NCI-H748 treated with DMSO at 0.1 percent for 48 hours (cell line): ENCODE data around the gene UBAP1L.
"Not testable (repeated sequence)": the region's sequence is repeated elsewhere in the genome, so short reads cannot be mapped to it uniquely, and the experiment has no call there.

Experiments used
- DNase-seq: peaks from one replicate; lab custom pipeline; 2025; lab: John Stamatoyannopoulos, UW

Gene UBAP1L

GRCh38 chr15:65044724-65045481, 70.1 kb downstream of the UBAP1L start, which contains the start of gene SLC51B:
Gene SLC51B (plus strand): TSS chr15:65045387. CDS start chr15:65050005, 4,618 bp downstream.
- no peak for DNase-seq

- DNase-seq, result not testable (repeated sequence)
Observed at GRCh38 chr15:65044218-65044617, 70.8 kb downstream of the UBAP1L start.

GRCh38 chr15:65042776-65043327, 72.1 kb downstream of the UBAP1L start:
- no peak for DNase-seq
